A673 (cell line): ENCODE data around the gene PDE4B. TPM values are rescaled to one million over a fixed set of nuclear protein-coding genes. Genes with fewer than 3 reads are reported as not detected.

ENCODE experiments used
- BruUV-seq: library from RNA; stranded (reverse); fragments of 400-500 nt; replicated peaks from 2 replicates; lab custom pipeline; 2021; lab: Mats Ljungman, UMichigan
- CTCF ChIA-PET: fragments of 300-600 bp; sonication (Branson Sonifier 250); formaldehyde crosslinking; loops from one replicate; lab custom pipeline; 2022; ENCODE audit warnings: antibody characterized with exemption; lab: Charles Lee
- POLR2A ChIA-PET: fragments of 300-600 bp; sonication (Branson Sonifier 250); formaldehyde crosslinking; loops from one replicate; lab custom pipeline; 2022; ENCODE audit warnings: antibody characterized with exemption; ENCODE audit not compliant: low non-redundant PET; lab: Charles Lee
- DNase-seq: peaks from one replicate; pipeline ENCODE4 v3.0.0-alpha.2; 2015; ENCODE audit warnings: low spot score
- H3K27ac ChIP-seq: fragments of 200-600 bp; sonication (generic); 2 replicates; pipeline ENCODE4 v1.5.1; 2016; ENCODE audit warnings: mixed run types, low read depth, mild to moderate bottlenecking, mixed read lengths, antibody characterized with exemption, low read length; ENCODE audit not compliant: poor library complexity, severe bottlenecking
- H3K27me3 ChIP-seq: fragments of 200-600 bp; sonication (generic); replicated peaks from 2 replicates; pipeline ENCODE4 v1.6.1; 2017; ENCODE audit warnings: mixed run types, low read depth, mild to moderate bottlenecking, mixed read lengths, antibody characterized with exemption, low read length; ENCODE audit not compliant: insufficient read depth, poor library complexity
- H3K36me3 ChIP-seq: fragments of 200-600 bp; sonication (generic); 2 replicates; pipeline ENCODE4 v1.6.1; 2016; ENCODE audit warnings: mixed run types, mild to moderate bottlenecking, mixed read lengths, antibody characterized with exemption, low read length; ENCODE audit not compliant: insufficient read depth, poor library complexity, severe bottlenecking
- H3K4me1 ChIP-seq: fragments of 200-600 bp; sonication (generic); 2 replicates; pipeline ENCODE4 v1.6.1; 2017; ENCODE audit warnings: mixed run types, mild to moderate bottlenecking, mixed read lengths, antibody characterized with exemption, low read length; ENCODE audit not compliant: insufficient read depth, poor library complexity, severe bottlenecking
- H3K4me3 ChIP-seq: fragments of 200-600 bp; sonication (generic); 2 replicates; pipeline ENCODE4 v1.5.1; 2016; ENCODE audit warnings: low read depth, mixed run types, mild to moderate bottlenecking, mixed read lengths, low read length; ENCODE audit not compliant: poor library complexity, severe bottlenecking
- H3K9me3 ChIP-seq: fragments of 200-600 bp; sonication (generic); 2 replicates; pipeline ENCODE4 v1.6.1; 2016; ENCODE audit warnings: mixed run types, low read depth, mild to moderate bottlenecking, mixed read lengths, antibody characterized with exemption, low read length; ENCODE audit not compliant: poor library complexity, severe bottlenecking
- EZH2 ChIP-seq: fragments of 200-600 bp; sonication (generic); IDR thresholded peaks from 2 replicates; pipeline ENCODE4 v1.6.1; 2017; ENCODE audit warnings: borderline replicate concordance, low read depth, mild to moderate bottlenecking, mixed read lengths, antibody characterized with exemption, low read length; ENCODE audit not compliant: poor library complexity, severe bottlenecking
- intact Hi-C: fragments of 100-400 bp; cut with micrococcal nuclease; formaldehyde crosslinking; loops from one replicate; pipeline ENCODE4 v1.10.0; 2022; ENCODE audit not compliant: unreplicated experiment
- total RNA-seq: library from RNA; stranded (reverse); gene quantifications from 2 replicates; pipeline ENCODE4 v1.2.3, GENCODE V29; 2021
- TF ChIP-seq, protein P1 (sequence below): fragments of 300-800, 200-600 bp; sonication (generic); conservative IDR thresholded peaks from 2 replicates; pipeline ENCODE4 v1.5.1; 2017; ENCODE audit warnings: low read depth, mild to moderate bottlenecking, antibody characterized with exemption, low read length, moderate library complexity, mixed read lengths

The PDE4B gene
- total RNA-seq, 1 experiment from 2014 or later: 20.0 TPM

DNA sequence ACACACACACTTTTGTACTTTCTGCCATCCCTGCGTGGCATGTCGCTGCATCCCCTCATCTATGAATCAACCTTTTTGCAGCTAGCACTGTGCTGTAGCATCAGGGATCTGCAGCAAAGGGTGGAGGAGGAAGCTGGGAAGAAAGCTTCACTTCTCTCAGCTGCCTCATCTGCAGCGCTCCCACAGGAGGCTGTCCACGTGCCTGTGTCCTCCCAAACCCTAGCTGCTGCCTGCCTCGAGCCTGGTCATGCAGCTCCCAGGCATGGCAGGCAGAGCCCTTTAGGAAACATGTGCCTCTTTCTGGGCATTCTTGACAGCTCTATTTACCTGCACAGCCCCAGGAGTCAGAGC lies 479.2 kb downstream of the PDE4B start:
- ChIA-PET POLR2A (interaction anchor here (0.9 kb wide), 1 partner anchor 60 kb away, joined by 4 read pairs; no protein-coding TSS in a partner anchor), CTCF (no interaction called here)
- Histone ChIP-seq H3K4me3 (no peak overlapping the region), H3K36me3 (no peaks in the 10 kb centered on the region), H3K27ac (peak overlapping the region; percentile 87), H3K4me1 (peaks cover 52% of the 10 kb centered on the region), H3K9me3 (no peaks in the 10 kb centered on the region), H3K27me3 (no peaks in the 10 kb centered on the region)
- DNase-seq: peak; percentile 14
- intact Hi-C loops: loop anchor here (1.0 to 5.0 kb wide), 2 partner anchors 60 to 80 kb away; no protein-coding TSS in a partner anchor
- TF ChIP-seq, protein P1, sequence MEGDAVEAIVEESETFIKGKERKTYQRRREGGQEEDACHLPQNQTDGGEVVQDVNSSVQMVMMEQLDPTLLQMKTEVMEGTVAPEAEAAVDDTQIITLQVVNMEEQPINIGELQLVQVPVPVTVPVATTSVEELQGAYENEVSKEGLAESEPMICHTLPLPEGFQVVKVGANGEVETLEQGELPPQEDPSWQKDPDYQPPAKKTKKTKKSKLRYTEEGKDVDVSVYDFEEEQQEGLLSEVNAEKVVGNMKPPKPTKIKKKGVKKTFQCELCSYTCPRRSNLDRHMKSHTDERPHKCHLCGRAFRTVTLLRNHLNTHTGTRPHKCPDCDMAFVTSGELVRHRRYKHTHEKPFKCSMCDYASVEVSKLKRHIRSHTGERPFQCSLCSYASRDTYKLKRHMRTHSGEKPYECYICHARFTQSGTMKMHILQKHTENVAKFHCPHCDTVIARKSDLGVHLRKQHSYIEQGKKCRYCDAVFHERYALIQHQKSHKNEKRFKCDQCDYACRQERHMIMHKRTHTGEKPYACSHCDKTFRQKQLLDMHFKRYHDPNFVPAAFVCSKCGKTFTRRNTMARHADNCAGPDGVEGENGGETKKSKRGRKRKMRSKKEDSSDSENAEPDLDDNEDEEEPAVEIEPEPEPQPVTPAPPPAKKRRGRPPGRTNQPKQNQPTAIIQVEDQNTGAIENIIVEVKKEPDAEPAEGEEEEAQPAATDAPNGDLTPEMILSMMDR: no peak
- TF ChIP-seq EZH2: no peak
- BruUV-seq: no TSS peak

DNA sequence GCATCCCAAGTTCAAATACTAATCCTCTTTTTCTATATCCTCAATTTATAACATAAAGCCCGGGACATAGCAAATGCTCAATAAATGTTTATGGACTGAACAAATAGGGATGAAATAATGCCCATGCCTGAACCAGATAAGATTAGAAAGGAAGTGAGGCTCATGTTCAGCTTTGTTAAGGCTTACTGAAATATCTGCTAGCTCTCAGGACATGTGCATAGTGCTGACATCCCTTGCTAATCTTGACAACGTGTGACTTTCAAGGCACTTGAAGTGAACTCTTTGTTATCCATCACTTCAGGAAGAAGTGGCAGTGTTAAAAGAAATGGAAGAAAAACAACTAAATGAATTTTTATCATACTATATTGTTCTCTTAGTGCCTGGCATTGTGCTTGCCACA lies 481.0 kb downstream of the PDE4B start:
- H3K4me3 ChIP-seq: no peak overlapping the region
- BruUV-seq: no TSS peak
- intact Hi-C loops: loop anchor here (5.0 kb wide), 1 partner anchor 79 kb away; no protein-coding TSS in a partner anchor
- H3K36me3 ChIP-seq: no peaks in the 10 kb centered on the region
- TF ChIP-seq, protein P1: no peak
- no peak for TF ChIP-seq EZH2
- peaks cover 39% of the 10 kb centered on the region for H3K4me1 ChIP-seq
- H3K27ac ChIP-seq: no peak overlapping the region
- CTCF ChIA-PET: no interaction called here
- no peaks in the 10 kb centered on the region for H3K9me3 ChIP-seq
- DNase-seq: no peak
- POLR2A ChIA-PET: no interaction called here
- H3K27me3 ChIP-seq: no peaks in the 10 kb centered on the region

DNA sequence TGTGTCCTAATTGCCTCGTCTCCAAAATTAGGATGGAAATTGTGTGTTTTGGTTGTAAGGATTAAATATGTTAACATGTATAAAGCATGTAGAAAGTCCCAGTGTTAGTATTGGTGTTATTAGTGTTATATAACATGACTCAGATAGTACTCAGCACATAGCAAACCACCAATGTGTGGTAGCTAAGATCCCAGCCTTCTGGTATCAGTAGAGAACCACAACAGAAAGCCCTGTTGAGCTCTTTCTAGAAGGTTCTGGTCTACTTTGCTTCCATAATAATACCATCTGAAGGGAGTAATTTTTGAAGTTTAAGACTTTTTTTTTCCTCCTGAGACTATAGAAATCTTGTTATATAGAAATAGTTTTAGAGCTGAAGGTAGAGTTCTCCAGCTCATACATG lies 481.9 kb downstream of the PDE4B start:
- ChIA-PET POLR2A (interaction anchor here (0.6 kb wide), 1 partner anchor 455 kb away, joined by 3 read pairs; no protein-coding TSS in a partner anchor), CTCF (no interaction called here)
- H3K27me3 ChIP-seq: no peaks in the 10 kb centered on the region
- no peaks in the 10 kb centered on the region for H3K36me3 ChIP-seq
- no peak overlapping the region for H3K27ac ChIP-seq
- no peak overlapping the region for H3K4me3 ChIP-seq
- no peak for DNase-seq
- BruUV-seq: no TSS peak
- H3K4me1 ChIP-seq: peaks cover 32% of the 10 kb centered on the region
- no peaks in the 10 kb centered on the region for H3K9me3 ChIP-seq
- TF ChIP-seq, protein P1: no peak
- TF ChIP-seq EZH2: no peak
- intact Hi-C loops: loop anchor here (5.0 kb wide), 1 partner anchor 78 kb away; no protein-coding TSS in a partner anchor
